ENCODE measurements around the gene ZBTB40.

Gene ZBTB40

DNA sequence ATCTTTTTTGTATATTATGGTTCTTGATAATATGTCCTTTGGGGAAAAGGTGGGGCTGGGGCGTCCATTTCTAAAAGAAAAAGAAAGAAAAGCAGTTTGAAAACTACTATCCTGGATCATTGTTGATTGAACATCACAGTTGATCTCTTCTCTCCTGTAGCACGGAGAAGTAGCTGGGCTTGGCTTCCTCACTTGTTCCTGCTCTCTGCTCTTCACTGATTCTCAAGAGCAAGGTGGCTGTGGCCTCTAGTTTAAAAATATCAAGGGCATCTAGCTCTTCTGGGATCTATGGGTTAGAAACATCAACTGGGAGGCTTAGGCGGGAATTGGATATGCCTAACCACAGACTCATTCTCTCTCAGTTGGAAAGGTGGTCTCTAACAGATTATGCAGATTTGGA is 73.6 kb downstream of the ZBTB40 start:
- no peaks in the 10 kb centered on the region for H3F3A ChIP-seq (ENCODE audit: insufficient read depth)
- H3K9ac ChIP-seq (ENCODE audit: low read length), result no peak overlapping the region
- H3K9me3 ChIP-seq (ENCODE audit: insufficient read depth, low read length), result no peaks in the 10 kb centered on the region
- H3K27ac ChIP-seq (ENCODE audit: low read depth, low read length), result no peak overlapping the region
- H3K27me3 ChIP-seq (ENCODE audit: low read length), result no peaks in the 10 kb centered on the region
- no peak overlapping the region for H3K4me2 ChIP-seq (ENCODE audit: low read depth, low read length, poor library complexity, severe bottlenecking)
- H3K4me3 ChIP-seq (ENCODE audit: insufficient read depth, low read length, poor library complexity, severe bottlenecking), result no peak overlapping the region
- H3K79me2 ChIP-seq (ENCODE audit: insufficient read depth, low read length), result no peaks in the 10 kb centered on the region
- no peak for TF ChIP-seq EZH2phosphoT487 (conservative IDR thresholded peaks at IDR 0.05; ENCODE audit: low read length)
- TF ChIP-seq, protein P1, sequence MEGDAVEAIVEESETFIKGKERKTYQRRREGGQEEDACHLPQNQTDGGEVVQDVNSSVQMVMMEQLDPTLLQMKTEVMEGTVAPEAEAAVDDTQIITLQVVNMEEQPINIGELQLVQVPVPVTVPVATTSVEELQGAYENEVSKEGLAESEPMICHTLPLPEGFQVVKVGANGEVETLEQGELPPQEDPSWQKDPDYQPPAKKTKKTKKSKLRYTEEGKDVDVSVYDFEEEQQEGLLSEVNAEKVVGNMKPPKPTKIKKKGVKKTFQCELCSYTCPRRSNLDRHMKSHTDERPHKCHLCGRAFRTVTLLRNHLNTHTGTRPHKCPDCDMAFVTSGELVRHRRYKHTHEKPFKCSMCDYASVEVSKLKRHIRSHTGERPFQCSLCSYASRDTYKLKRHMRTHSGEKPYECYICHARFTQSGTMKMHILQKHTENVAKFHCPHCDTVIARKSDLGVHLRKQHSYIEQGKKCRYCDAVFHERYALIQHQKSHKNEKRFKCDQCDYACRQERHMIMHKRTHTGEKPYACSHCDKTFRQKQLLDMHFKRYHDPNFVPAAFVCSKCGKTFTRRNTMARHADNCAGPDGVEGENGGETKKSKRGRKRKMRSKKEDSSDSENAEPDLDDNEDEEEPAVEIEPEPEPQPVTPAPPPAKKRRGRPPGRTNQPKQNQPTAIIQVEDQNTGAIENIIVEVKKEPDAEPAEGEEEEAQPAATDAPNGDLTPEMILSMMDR (IDR thresholded peaks at IDR 0.05; ENCODE audit: insufficient read depth, low read length, poor library complexity, severe bottlenecking), result no peak
- no peaks in the 10 kb centered on the region for H3K36me3 ChIP-seq (ENCODE audit: low read length)
- H4K20me1 ChIP-seq (ENCODE audit: low read depth, low read length), result no peaks in the 10 kb centered on the region
- no peaks in the 10 kb centered on the region for H3K9me2 ChIP-seq (replicated peaks; ENCODE audit: insufficient read depth, low read length)
- H2AFZ ChIP-seq (ENCODE audit: low read depth, low read length, severe bottlenecking), result no peak overlapping the region

DNA sequence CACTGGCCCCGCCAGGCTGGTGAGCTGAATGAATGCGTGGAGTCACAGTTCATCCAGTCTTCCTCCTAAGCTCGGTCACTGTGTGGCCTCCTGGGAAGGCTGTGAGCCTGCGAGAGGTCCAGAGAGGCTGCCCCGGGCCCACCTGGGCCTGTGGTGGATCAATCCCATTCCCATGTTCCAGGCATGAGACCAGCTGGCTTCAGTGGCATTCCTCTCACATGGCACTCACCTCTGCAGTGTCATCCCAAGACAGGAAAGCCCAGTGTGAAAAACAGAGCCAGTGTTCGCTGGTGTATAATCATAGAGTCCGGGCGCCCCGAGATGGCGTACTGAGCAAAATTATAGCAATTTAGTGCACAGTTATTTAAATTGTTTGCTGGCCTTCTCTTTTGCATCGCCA is 74.0 kb downstream of the ZBTB40 start:
- H3K27me3 ChIP-seq (ENCODE audit: low read length), result no peaks in the 10 kb centered on the region
- H3K9ac ChIP-seq (ENCODE audit: low read length), result no peak overlapping the region
- H2AFZ ChIP-seq (ENCODE audit: low read depth, low read length, severe bottlenecking), result no peak overlapping the region
- H3K36me3 ChIP-seq (ENCODE audit: low read length), result no peaks in the 10 kb centered on the region
- H3K79me2 ChIP-seq (ENCODE audit: insufficient read depth, low read length), result no peaks in the 10 kb centered on the region
- no peaks in the 10 kb centered on the region for H4K20me1 ChIP-seq (ENCODE audit: low read depth, low read length)
- no peaks in the 10 kb centered on the region for H3K9me2 ChIP-seq (replicated peaks; ENCODE audit: insufficient read depth, low read length)
- no peaks in the 10 kb centered on the region for H3F3A ChIP-seq (ENCODE audit: insufficient read depth)
- TF ChIP-seq EZH2phosphoT487 (conservative IDR thresholded peaks at IDR 0.05; ENCODE audit: low read length), result no peak
- TF ChIP-seq, protein P1 (IDR thresholded peaks at IDR 0.05; ENCODE audit: insufficient read depth, low read length, poor library complexity, severe bottlenecking), result no peak
- H3K9me3 ChIP-seq (ENCODE audit: insufficient read depth, low read length), result no peaks in the 10 kb centered on the region
- H3K4me3 ChIP-seq (ENCODE audit: insufficient read depth, low read length, poor library complexity, severe bottlenecking), result no peak overlapping the region
- H3K27ac ChIP-seq (ENCODE audit: low read depth, low read length), result no peak overlapping the region
- no peak overlapping the region for H3K4me2 ChIP-seq (ENCODE audit: low read depth, low read length, poor library complexity, severe bottlenecking)

DNA sequence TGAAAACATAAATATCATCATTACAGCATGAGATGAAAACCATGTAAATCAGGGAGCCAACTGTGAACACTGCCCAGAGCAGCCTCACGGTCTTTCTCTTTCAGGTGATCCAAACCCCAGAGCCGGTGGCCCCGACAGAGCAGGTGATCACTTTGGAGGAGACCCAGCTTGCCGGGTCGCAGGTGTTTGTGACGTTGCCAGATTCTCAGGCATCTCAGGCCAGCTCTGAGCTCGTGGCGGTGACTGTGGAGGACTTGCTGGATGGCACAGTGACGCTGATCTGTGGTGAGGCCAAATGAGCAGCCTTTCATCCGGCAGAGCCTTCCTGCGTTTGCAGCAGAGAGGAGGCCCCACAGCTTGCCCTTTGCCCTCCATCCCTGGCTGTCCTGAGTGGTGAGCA is 74.4 kb downstream of the ZBTB40 start:
- Histone ChIP-seq H3K79me2 (ENCODE audit: insufficient read depth, low read length) (no peaks in the 10 kb centered on the region), H3K27me3 (ENCODE audit: low read length) (no peaks in the 10 kb centered on the region), H2AFZ (ENCODE audit: low read depth, low read length, severe bottlenecking) (no peak overlapping the region), H3K27ac (ENCODE audit: low read depth, low read length) (no peak overlapping the region), H3K9ac (ENCODE audit: low read length) (no peak overlapping the region), H3K36me3 (ENCODE audit: low read length) (no peaks in the 10 kb centered on the region), H3K4me2 (ENCODE audit: low read depth, low read length, poor library complexity, severe bottlenecking) (no peak overlapping the region), H3K9me2 (replicated peaks; ENCODE audit: insufficient read depth, low read length) (no peaks in the 10 kb centered on the region), H3F3A (ENCODE audit: insufficient read depth) (no peaks in the 10 kb centered on the region), H3K9me3 (ENCODE audit: insufficient read depth, low read length) (no peaks in the 10 kb centered on the region), H4K20me1 (ENCODE audit: low read depth, low read length) (no peaks in the 10 kb centered on the region), H3K4me3 (ENCODE audit: insufficient read depth, low read length, poor library complexity, severe bottlenecking) (no peak overlapping the region)
- no peak for TF ChIP-seq EZH2phosphoT487 (conservative IDR thresholded peaks at IDR 0.05; ENCODE audit: low read length)
- TF ChIP-seq, protein P1 (IDR thresholded peaks at IDR 0.05; ENCODE audit: insufficient read depth, low read length, poor library complexity, severe bottlenecking), result no peak
